ENCODE data around the gene DDRGK1.

DNA sequence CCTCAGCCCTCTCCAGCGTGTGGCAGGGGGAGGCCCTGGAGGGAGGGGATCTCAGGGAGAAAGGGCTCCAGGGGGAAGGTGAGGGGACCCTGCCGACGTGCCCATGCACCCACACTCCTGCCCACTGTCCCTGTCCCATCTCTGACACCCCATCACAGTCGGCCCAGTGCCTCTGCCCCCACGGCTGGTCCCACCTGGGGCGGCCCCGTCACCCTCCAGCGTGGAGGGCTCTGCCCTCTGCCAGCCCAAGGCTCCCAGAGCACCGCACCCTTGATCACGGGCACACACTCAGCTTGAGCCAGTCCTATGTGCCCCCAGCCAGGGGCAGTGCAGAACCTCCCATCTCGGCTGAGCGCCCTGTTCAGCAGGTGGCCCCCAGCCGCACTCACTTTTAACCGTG, 25.3 kb upstream of the DDRGK1 start:
- TF ChIP-seq, protein P1, sequence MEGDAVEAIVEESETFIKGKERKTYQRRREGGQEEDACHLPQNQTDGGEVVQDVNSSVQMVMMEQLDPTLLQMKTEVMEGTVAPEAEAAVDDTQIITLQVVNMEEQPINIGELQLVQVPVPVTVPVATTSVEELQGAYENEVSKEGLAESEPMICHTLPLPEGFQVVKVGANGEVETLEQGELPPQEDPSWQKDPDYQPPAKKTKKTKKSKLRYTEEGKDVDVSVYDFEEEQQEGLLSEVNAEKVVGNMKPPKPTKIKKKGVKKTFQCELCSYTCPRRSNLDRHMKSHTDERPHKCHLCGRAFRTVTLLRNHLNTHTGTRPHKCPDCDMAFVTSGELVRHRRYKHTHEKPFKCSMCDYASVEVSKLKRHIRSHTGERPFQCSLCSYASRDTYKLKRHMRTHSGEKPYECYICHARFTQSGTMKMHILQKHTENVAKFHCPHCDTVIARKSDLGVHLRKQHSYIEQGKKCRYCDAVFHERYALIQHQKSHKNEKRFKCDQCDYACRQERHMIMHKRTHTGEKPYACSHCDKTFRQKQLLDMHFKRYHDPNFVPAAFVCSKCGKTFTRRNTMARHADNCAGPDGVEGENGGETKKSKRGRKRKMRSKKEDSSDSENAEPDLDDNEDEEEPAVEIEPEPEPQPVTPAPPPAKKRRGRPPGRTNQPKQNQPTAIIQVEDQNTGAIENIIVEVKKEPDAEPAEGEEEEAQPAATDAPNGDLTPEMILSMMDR (IDR thresholded peaks at IDR 0.05; ENCODE audit: insufficient read depth, low read length, poor library complexity, severe bottlenecking), result no peak
- no peak for TF ChIP-seq EZH2phosphoT487 (conservative IDR thresholded peaks at IDR 0.05; ENCODE audit: low read length)

Measured in SU-DHL-6 (cell line).